Tibial nerve (tissue), 4 donors: ENCODE measurements around the gene TNFRSF21. TPM values are rescaled to one million over a fixed set of nuclear protein-coding genes. Genes with fewer than 3 reads are reported as not detected.
A peak's percentile ranks its signal among the peaks of the same experiment; 100 is the strongest.

Experiments
- DNase-seq, 2 donors: peaks; one replicate each; pipeline ENCODE4 v3.0.0-alpha.2; 2019; ENCODE audit warnings: low spot score in 2 of 2
- H3K27ac ChIP-seq, 4 donors: fragments of 200-600 bp; sonication (generic) in 3 of 4; one replicate each; pipeline ENCODE4 v1.5.1; 2017 to 2019; ENCODE audit warnings: mild to moderate bottlenecking in 1 of 4
- H3K27me3 ChIP-seq, 2 donors: fragments of 200-600 bp; sonication (generic) in 1 of 2; one replicate each; pipeline versions ENCODE4 v1.5.1 to v1.6.0; 2017 to 2019
- H3K36me3 ChIP-seq, 3 donors: fragments of 200-600 bp; sonication (generic); one replicate each; pipeline ENCODE4 v1.5.1; 2018 to 2019
- H3K4me1 ChIP-seq, 4 donors: fragments of 200-600 bp; sonication (generic) in 3 of 4; one replicate each; pipeline ENCODE4 v1.5.1; 2017 to 2019
- H3K4me3 ChIP-seq, 4 donors: fragments of 200-600 bp; sonication (generic) in 3 of 4; one replicate each; pipeline ENCODE4 v1.5.1; 2017 to 2019; ENCODE audit warnings: mild to moderate bottlenecking in 1 of 4, moderate library complexity in 1 of 4
- H3K9me3 ChIP-seq, 4 donors: fragments of 200-600 bp; sonication (generic) in 3 of 4; one replicate each; pipeline ENCODE4 v1.5.1; 2017 to 2019
- EP300 ChIP-seq, 2 donors: sonication (generic); formaldehyde crosslinking; IDR thresholded peaks; one replicate each; pipeline ENCODE4 v1.6.1; 2017; ENCODE audit warnings: antibody characterized with exemption in 2 of 2, mild to moderate bottlenecking in 1 of 2
- POLR2A ChIP-seq, 2 donors: fragments of 450-650 bp; IDR thresholded peaks; one replicate each; pipeline ENCODE4 v1.6.1; 2017; ENCODE audit warnings: antibody characterized with exemption in 2 of 2, mild to moderate bottlenecking in 2 of 2, moderate library complexity in 2 of 2
- WGBS, 2 donors: methylation state at CpG; one replicate each; pipeline ENCODE4 v1.1.5; 2018; 5-methylcytosine and 5-hydroxymethylcytosine counted together
- total RNA-seq, 4 donors: library from RNA; depleted of rRNA; stranded (reverse); fragments of >200 nt; gene quantifications; one replicate each; pipeline ENCODE4 v1.1.0, GENCODE V29; 2016
- TF ChIP-seq, protein P1 (sequence below), 5 experiments: fragments of 200-600 bp in 3 of 5; fragments of 450-650 bp in 2 of 5; sonication (generic) in 3 of 5; IDR thresholded peaks; one replicate each; pipeline ENCODE4 v1.5.1; 2016 to 2019; ENCODE audit warnings: antibody characterized with exemption in 5 of 5, mild to moderate bottlenecking in 3 of 5, moderate library complexity in 2 of 5

Gene TNFRSF21
- total RNA-seq, 4 donors from 2014 or later, result 5.7 to 8.0 (median 7.6) TPM

DNA sequence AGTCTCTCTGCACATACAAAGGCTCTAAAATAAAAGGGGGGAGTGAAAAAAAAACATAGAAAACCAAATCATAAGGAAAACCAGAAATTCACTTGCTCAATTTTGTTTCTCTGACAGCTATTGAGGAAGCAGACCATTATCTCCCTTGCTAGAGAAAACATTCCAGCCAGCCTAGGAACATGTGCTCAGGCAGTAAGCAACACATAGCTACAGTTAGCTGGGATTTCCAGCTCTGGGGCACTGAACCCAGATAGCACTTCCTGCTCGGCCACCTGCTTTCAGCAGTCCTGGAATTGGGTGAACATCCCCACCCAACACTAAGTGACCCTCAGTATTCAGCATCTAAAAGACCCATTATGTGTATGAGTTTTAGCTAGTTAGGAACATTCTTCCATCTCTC, 61.3 kb downstream of the TNFRSF21 start:
- DNase-seq, result no peak
- H3K4me1 ChIP-seq, result peaks cover 0 to 8% (median 0%) of the 10 kb centered on the region in 4 donors
- H3K27ac ChIP-seq, result peak overlapping the region in 1 of 4 donors; percentile 6
- TF ChIP-seq EP300 (IDR thresholded peaks at IDR 0.05) (no peak), POLR2A (IDR thresholded peaks at IDR 0.05) (no peak)
- TF ChIP-seq, protein P1, sequence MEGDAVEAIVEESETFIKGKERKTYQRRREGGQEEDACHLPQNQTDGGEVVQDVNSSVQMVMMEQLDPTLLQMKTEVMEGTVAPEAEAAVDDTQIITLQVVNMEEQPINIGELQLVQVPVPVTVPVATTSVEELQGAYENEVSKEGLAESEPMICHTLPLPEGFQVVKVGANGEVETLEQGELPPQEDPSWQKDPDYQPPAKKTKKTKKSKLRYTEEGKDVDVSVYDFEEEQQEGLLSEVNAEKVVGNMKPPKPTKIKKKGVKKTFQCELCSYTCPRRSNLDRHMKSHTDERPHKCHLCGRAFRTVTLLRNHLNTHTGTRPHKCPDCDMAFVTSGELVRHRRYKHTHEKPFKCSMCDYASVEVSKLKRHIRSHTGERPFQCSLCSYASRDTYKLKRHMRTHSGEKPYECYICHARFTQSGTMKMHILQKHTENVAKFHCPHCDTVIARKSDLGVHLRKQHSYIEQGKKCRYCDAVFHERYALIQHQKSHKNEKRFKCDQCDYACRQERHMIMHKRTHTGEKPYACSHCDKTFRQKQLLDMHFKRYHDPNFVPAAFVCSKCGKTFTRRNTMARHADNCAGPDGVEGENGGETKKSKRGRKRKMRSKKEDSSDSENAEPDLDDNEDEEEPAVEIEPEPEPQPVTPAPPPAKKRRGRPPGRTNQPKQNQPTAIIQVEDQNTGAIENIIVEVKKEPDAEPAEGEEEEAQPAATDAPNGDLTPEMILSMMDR (IDR thresholded peaks at IDR 0.05), result no peak
- no peaks in the 10 kb centered on the region for H3K36me3 ChIP-seq
- H3K27me3 ChIP-seq, result no peaks in the 10 kb centered on the region
- no peak overlapping the region for H3K4me3 ChIP-seq
- H3K9me3 ChIP-seq, result no peaks in the 10 kb centered on the region
- WGBS, 2 donors, result 69 to 70% methylated on average over 1 of the region's 1 CpG

DNA sequence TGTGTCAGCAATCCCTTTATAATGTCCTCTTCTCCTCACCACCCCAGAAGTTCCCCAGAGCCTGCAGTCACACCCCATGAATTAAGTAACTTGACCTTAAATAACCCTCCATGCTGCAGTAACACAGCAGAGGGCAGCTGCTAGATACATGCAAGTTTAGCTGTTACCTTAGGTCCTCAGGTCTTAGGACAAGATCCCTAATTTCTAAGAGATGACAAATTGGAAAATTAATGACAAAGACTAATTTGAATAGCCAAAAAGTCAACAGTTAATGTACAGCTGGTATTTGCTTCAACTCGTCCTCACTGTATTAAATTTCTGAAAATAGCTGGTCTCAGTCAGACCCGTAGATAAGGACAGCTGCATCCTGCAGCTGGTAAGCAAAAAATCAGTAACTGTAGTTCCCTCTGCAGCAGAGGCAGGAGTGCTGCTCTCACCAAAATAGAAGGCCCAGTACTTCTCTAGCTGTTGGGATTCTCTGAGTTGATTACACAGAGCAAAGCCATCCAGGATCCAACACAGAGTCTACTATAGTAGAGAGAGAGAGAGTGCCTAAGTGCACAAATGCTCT, 62.4 kb downstream of the TNFRSF21 start:
- peak in 1 of 2 donors; percentile 32 for DNase-seq
- Histone ChIP-seq H3K27me3 (no peaks in the 10 kb centered on the region), H3K4me3 (no peak overlapping the region), H3K27ac (no peak overlapping the region), H3K36me3 (no peaks in the 10 kb centered on the region), H3K9me3 (no peaks in the 10 kb centered on the region), H3K4me1 (peaks cover 0 to 8% (median 0%) of the 10 kb centered on the region in 4 donors)
- TF ChIP-seq EP300 (IDR thresholded peaks at IDR 0.05), result peak in 1 of 2 donors; percentile 69
- TF ChIP-seq, protein P1 (IDR thresholded peaks at IDR 0.05), result no peak
- WGBS, 2 donors, result 47% methylated on average over 2 of the region's 2 CpGs

DNA sequence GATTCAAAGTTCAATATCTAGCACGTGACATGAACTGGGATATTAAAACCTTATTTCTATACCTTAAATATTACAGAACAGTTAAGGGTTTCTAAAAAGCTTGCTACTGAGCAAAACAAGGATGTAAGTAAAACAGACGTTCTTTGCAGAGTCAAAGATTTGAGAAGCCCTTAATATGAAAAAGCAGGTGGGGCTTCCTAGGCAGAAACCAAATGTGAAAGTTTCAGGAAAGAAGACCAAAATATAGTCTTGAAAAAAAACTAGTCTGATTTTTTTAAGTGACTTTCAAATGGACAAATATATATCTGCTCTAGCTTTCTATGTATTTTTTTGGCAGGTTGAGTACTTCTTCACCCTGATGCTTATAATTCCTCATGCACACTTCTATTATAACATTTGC, 63.2 kb downstream of the TNFRSF21 start:
- Histone ChIP-seq H3K4me3 (no peak overlapping the region), H3K27me3 (no peaks in the 10 kb centered on the region), H3K4me1 (peaks cover 0 to 8% (median 2%) of the 10 kb centered on the region in 4 donors), H3K36me3 (no peaks in the 10 kb centered on the region), H3K9me3 (no peaks in the 10 kb centered on the region), H3K27ac (peak overlapping the region in 1 of 4 donors; percentile 26)
- DNase-seq, result no peak
- TF ChIP-seq EP300 (IDR thresholded peaks at IDR 0.05), result no peak
- TF ChIP-seq, protein P1 (IDR thresholded peaks at IDR 0.05), result no peak
- WGBS, 2 donors, result 74 to 75% methylated on average over 2 of the region's 2 CpGs

DNA sequence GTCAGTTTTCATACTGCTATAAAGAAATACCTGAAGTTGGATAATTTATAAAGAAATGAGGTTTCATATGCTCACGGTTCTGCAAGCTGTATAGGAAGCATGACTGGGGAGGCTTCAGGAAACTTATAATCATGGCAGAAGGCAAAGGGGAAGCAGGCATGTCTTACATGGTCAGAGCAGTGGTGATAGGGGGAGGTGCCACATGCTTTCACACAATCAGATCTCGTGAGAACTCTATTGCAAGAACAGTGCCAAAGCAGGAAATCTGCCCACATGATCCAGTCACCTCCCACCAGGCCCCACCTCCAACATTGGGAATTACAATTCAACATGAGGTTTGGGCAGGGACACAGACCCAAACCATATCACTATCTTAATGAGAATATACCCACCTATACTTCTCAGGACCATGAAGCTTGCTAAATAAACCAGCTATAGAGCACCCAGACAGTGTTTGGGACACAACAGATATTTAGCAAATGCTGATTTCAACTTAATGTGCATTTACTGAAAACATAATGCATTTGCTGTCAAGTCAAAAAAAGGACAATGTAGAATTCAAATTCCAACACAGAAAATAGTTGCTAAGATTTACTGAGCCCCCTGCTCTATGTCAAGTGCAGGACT, 63.8 kb downstream of the TNFRSF21 start:
- Histone ChIP-seq H3K36me3 (no peaks in the 10 kb centered on the region), H3K4me3 (no peak overlapping the region), H3K27me3 (no peaks in the 10 kb centered on the region), H3K4me1 (peaks cover 0 to 8% (median 2%) of the 10 kb centered on the region in 4 donors), H3K27ac (no peak overlapping the region), H3K9me3 (no peaks in the 10 kb centered on the region)
- TF ChIP-seq, protein P1 (IDR thresholded peaks at IDR 0.05), result no peak
- no peak for TF ChIP-seq EP300 (IDR thresholded peaks at IDR 0.05)
- DNase-seq, result no peak
- 44 to 48% methylated on average over 2 of the region's 2 CpGs for WGBS, 2 donors
